Hippocampal formation (tissue), 2 donors: Measurements from ENCODE around the gene B3GAT2.
"Not testable (repeated sequence)": the region's sequence is repeated elsewhere in the genome, so short reads cannot be mapped to it uniquely, and the experiment has no call there.

Experiments
- DNase-seq, 2 donors: peaks; one replicate each; lab custom pipeline; 2025; lab: John Stamatoyannopoulos, UW

Gene B3GAT2, protein sequence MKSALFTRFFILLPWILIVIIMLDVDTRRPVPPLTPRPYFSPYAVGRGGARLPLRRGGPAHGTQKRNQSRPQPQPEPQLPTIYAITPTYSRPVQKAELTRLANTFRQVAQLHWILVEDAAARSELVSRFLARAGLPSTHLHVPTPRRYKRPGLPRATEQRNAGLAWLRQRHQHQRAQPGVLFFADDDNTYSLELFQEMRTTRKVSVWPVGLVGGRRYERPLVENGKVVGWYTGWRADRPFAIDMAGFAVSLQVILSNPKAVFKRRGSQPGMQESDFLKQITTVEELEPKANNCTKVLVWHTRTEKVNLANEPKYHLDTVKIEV

DNA sequence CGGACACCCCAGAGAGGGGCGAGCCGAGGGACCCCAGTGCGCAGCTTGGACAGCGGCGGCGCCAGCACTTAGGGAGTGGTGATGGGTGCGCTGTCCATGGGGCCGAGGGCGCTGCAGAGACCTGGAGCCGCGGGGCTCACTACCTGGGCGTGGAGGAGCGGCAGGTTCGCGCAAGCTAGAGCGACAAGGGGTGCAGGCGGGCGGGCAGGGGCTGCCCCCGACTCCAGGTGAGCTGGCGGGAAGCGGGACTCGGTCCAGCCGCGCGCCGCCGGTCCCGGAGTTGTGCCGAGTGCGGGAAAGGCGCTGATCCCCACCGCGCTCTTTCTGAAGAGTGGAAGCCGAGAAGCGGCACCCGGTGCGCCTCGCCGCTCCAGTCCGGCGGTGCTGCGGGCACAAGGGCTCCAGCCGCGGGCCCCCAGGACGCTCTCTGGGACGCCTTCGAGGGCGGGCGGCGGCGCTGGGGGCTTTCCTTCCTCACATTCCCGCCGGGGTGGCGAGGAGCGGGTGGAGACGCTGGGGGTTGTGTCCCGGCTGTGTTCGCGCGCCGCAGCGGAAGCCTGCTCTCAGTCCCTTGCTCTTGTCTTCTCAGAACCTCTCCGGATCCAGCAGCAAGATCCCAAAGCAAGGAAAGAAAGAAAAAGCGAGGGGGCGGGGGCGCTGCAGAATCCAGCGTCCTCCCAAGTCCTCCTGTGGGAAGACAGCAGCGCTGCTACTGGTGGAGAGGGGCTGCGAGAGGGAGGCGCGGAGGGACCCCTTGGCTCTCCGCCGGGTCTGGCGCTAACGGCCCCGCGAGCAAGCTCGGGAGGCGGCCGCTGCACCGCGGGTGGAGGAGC, at the start of gene B3GAT2:
Gene B3GAT2 (minus strand): TSS at position 610 of the 833 bp plus-strand sequence. CDS start 631 bp downstream, outside the sequence.
- peak in 1 of 2 donors; percentile 29 for DNase-seq

DNA sequence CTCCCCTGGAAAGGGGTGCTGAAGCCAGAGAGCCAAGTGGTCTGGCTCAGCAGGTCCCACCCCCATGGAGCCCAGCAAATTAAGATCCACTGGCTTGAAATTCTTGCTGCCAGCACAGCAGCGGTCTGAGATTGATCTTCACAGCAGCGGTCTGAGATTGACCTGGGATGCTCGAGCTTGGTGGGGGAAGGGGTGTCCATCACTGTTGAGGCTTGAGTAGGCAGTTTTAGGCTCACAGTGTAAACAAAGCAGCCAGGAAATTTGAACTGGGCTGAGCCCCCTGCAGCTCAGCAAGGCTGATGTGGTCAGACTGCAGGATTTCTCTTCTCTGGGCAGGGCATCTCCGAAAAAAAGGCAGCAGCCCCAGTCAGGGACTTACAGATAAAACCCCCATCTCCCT, 41.3 kb upstream of the B3GAT2 start:
- no peak for DNase-seq

DNA sequence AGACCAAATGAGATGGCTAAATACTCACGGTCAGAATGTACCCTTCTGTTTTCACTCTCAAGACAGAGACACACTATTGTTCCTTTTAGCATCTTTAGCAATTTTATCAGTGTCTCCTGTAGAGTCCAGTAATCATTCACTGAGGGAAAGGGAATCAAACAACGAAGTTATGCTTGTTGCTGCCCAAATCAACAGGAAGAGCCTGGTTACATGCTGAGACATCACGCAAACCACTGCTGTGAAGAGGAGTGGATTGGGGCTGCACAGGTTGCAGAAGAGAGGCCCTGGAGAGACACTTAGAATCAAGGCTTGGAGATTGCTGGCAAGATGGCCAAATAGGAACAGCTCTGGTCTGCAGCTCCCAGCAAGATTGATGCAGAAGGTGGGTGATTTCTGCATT, 40.5 kb upstream of the B3GAT2 start:
- DNase-seq = no peak

DNA sequence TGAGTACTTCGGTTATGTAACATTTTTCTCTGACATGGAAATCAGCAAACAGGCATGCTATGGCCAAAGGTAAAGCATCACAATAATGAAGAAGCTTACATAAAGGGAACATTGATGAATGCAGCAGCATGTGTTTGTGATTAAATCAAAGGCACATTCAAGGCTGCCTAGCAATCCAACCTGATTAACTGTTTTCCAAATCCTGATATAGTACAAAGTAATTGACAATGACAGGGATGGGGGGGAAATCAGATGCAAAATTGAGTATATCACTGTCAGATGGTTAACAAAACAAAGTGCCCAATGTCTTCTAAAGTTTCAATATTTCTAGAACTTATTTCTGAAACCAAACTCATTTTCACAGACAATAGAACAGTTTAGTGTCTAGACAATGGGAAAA, 39.2 kb upstream of the B3GAT2 start:
- no peak for DNase-seq

DNA sequence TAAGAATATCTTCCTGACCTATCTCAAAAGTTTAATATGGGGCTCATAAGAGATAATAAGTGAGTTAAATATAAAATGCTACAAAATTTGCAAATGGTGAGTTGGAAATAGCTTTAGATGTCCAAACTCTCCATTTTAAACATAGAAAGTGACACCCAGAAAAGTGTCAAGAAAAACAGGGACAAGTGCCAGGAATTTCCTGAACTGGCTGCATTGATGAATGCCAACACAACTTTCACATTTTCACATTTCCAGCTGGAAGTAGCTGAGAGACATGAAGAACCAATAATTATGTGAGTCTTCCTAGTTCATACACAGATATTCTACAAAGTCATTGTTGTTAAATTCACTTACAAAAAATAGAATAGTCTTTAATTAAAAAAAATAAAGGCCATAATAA, 38.6 kb upstream of the B3GAT2 start:
- no peak for DNase-seq

DNA sequence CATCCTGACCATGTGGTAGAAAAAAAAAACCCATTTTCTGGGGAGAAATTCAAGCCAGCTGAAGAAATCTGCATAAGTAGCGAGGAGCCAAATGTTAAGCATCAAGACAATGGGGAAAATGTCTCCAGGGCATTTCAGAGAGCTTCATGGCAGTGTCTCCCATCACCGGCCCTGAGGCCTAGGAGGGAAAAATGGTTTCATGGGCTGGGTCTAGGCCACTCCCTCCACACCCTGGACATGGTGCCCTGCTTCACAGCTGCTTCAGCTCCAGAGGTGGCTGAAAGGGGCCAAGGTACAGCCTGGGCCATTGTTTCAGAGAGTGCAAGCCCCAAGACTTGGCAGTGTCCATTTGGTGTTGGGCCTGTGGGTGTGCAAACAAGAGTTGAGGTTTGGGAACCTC, 34.4 kb upstream of the B3GAT2 start:
- no peak for DNase-seq

DNA sequence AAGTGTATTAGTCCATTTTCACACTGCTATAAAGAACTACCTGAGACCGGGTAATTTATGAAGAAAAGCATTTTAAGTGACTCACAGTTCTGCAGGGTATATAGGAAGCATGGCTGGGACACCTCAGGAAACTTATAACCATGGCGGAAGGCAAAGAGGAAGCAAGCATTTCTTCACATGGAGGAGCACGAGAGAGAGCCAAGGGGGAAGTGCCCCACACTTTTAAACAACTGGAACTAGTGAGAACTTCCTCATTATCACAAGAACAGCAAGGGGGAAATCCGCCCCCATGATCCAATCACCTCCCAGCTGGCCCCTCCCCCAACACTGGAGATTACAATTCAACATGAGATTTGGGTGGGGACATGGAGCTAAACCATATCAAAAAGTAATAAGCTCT, 28.3 kb upstream of the B3GAT2 start:
- DNase-seq = no peak

DNA sequence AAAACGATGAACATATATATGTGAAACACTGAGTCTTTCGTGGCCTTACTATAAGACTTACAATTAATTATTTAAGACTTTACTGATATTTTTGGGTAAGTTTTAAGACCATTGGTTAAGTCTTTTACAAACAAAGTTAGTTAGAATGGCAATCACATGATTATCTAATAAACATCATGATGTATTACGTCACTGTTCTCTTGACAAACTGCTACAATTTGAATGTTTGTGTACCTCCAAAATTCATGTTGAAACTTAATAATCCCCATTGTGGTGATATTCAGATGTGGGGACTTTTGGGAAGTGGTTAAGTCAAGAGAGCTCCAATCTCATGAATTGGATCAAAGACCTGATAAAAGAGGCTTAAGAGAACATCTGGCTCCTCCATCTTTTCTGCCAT, 25.9 kb upstream of the B3GAT2 start:
- DNase-seq = no peak

DNA sequence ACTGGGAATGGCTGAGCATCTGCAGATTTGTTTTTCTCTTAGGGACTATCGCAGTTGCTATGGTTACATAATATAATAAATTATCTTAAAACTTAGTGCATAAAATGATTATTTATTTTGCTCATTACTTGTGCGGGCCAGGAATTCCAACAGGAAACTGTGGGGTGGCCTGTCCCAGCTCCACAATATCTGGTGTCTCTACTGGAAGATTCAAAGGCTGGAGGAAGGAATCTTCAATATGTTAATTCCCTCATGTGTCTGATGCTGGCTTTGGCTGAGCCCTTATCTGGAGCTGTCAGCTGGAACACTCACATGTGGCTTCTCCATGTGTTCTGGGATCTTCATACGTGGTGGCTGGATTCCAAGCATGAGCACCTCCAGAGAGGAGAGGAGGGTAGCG, 23.9 kb upstream of the B3GAT2 start:
- DNase-seq = no peak

DNA sequence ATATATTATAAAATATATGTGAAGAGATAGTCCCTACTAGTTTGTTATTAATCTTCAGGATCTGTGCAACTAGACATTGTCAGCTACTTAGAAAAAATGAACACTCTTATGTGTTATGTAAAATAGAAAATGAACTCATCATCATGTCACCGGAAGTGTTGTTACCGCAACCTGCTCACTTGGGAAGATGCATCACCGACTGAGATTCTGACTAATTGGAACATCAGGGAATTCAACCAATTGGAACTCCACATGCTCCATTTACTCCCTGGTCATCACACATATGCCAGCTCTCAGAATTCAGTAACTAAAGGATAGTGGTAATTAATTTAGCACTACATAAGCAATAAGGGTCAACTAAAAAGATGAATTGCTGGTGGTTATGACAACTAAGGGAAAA, 16.7 kb upstream of the B3GAT2 start:
- no peak for DNase-seq

DNA sequence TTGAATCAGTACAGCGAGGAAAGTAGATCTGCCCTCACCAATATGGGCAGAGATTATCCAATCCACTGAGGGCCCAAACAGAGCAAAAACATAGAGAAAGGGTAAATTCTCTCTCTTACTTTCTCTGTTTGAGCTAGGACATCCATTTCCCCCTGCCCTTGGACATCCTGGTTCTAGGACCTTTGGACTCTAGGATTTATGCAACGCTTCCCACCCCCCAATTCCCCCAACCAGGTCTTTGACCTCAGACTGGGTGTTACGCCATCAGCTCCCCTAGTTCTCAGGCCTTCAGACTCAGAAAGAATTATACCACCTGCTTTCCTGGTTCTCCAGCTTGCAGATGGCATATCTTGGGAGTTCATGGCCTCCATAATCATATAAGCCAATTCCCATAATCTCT, 10.2 kb upstream of the B3GAT2 start:
- no peak for DNase-seq

DNA sequence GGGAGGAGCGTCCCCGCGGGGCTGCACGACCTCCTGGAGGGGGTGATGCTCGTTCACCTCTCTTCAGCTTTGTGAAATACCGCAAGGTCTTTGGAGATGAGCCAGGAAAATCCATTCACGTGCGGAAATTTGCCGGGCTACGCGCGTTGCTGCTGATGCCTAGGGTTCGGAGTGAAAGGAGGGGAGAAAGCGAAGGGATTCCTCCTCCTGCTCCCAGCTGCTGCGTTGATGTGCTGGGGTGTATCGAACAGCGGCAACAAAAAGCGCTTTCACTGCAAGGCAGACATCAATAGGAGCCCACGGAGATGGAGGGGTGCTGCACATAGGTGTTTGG, 391 bp upstream of the B3GAT2 start:
- DNase-seq = peak in 1 of 2 donors; percentile 21

DNA sequence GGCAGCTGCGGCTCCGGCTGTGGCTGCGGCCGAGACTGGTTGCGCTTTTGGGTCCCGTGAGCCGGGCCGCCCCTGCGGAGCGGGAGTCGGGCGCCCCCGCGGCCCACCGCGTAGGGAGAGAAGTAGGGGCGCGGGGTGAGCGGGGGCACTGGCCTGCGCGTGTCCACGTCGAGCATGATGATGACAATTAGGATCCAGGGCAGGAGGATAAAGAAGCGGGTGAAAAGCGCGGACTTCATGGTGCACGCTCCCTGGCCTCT, 739 bp downstream of the B3GAT2 start:
- DNase-seq = no peak

DNA sequence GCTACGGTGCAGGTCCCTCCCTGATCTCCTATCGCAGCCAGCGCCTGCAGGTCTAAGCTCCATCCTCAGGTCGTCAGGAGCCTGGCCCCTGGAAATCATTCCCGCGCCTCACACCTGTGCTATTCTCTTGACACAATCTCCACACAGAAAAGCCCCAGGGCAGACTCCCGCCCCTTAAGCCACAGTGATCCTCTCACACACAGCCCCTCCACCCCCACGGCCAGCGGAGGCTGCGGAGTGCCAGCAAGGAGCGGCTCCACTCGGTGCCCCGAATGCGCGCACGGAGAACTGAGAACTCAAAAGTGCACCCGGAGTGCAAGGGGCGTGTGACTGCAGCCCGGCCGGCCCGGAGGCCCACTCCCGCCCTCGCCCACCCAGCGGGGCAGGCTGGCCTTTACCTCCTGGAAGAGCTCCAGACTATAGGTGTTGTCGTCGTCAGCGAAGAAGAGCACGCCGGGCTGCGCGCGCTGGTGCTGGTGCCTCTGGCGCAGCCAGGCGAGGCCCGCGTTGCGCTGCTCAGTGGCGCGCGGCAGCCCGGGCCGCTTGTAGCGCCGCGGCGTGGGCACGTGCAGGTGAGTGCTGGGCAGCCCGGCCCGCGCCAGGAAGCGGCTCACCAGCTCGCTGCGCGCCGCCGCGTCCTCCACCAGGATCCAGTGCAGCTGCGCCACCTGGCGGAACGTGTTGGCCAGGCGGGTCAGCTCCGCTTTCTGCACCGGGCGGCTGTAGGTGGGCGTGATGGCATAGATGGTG, 1.2 kb downstream of the B3GAT2 start:
- DNase-seq = peak; percentile 52 to 59

DNA sequence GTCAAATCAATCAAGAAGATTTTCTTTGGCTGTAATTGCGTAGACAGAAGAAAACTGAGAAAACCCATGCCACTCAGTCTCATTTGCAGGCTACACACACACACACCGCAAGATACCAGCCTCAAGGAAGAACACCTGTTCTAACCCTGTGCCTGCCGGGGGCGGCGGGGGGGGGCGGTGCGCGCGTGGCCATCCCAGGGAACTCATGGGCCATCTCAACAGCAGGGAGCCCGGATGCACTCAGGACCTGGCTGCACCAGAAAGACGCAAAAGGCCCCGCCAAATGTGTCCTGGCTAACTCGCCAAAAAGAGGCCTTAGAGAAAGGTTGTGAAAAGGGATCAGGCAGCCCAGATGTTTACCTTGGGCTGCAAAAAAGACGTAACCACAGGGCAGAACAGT, 2.1 kb downstream of the B3GAT2 start:
- DNase-seq = no peak

DNA sequence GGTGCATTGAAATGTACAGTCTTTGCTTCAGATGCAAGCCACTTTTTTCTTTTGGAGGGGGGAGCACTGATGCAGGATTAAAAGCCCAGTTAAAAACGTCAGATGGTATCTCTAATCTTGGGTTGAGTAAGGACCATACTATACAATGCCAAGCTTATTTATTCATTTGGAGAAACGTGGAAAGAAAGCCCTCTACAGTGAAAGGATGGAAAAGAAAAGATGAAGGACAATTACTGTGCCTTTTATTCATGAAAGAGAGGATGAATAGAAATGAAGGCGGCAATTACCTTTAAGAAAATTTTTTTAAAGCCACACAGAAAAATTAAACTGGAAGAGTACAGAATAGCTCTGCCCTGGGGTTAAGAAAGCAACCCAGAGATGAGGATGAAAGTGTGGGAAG, 2.7 kb downstream of the B3GAT2 start:
- DNase-seq = no peak

DNA sequence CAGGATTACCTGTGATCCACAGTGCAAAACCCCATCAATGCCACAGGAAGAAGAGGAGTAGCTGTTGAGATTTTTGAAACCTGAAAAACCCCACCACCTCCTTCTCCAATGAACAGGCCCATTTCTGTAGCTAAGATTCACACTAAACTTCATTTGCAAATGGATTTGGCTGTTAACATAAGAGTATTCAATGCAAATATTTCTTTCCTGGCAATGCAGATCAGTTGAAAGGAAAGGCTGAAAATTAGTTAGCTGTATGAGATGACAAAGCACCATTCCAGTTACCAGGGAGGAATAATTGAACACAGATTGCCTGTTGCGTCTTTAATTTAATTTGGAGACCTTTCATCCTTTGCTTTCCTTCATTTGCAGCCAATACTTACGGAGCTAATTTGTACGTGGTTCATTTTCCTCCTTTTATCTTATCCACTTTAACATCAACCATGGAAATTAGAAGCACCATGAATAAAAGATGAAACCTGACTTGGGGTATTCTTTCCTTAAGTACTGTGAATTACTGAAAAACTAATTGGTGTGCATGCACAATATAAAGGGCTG, 4.2 kb downstream of the B3GAT2 start:
- DNase-seq = no peak

DNA sequence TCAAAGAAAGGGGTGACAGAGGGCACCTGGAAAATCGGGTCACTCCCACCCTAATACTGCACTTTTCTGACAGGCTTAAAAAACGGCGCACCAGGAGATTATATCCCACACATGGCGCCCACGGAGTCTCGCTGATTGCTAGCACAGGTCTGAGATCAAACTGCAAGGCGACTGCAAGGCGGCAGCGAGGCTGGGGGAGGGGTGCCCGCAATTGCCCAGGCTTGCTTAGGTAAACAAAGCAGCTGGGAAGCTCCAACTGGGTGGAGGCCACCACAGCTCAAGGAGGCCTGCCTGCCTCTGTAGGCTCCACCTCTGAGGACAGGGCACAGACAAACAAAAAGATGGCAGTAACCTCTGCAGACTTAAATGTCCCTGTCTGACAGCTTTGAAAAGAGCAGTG, 12.5 kb downstream of the B3GAT2 start:
- not testable (repeated sequence) for DNase-seq

DNA sequence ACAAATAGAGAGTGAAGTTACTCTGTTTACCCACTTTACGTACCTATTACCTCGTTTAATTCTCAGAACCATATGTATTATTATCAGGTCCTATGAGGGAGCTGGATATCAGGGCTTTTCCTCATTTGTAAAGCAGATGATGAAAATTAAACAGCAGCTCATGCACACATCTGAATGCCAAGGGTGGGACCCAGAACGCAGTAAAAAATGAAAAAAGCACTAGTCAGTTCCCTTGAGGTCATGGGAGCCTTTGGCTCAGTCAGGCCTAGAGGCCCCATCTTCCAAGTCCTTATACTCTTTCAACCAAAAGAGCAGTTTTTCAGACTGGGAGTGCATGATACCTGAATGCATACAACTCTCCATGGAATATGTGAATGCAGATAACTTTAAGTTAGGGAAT, 23.0 kb downstream of the B3GAT2 start:
- no peak for DNase-seq

DNA sequence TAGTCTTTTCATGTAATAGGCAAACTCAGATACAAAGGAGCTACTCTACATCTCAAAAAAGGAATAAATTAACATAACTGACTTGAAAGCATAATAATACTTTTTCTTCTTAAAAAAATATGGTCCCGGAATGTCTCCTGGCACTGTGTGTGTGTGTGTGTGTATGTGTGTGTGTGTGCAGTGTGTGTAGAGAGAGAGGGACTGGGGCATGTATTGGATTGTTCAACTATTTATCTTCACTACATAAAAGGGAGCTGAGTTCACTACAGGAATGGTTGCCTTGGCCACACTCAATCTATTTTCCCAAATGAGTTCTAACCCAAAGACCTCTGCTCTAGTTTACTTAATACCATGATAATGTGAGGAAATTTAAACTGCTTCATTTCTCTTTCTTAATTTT, 51.1 kb downstream of the B3GAT2 start:
- DNase-seq = no peak

DNA sequence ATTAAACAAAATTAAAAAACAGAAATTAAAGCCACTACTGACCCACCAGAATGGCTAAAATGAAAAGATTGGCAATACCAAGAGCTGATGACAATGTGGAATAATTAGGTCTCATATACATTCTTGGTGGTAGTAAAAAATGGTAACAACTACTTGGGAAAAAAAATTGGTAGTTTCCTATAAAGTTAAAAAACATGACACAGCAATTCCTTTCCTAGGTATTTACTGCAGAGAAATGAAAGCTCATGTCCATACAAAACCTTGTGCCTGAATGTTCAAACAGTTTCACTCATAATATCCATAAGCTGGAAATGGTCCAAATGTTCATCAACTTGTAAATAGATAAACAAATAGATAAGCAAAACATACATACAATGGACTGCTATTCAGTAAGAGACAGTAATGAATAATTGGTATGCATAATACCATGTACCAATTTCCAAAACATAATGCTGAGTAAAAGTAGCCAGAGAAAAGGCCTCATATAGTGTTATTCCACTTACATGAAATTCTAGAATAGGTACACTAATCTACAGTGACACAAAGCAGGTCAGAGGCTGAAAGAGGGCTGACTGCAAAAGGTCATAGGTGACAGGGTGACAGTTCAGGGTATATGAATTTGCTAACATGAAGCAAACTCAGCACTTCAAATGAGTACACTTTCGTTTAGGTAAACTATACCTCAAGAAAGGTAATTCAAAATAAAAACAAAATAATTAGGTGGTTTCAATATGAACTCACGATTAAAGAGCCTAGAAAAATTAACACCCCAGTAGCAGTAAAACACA, 53.0 kb downstream of the B3GAT2 start:
- no peak for DNase-seq

DNA sequence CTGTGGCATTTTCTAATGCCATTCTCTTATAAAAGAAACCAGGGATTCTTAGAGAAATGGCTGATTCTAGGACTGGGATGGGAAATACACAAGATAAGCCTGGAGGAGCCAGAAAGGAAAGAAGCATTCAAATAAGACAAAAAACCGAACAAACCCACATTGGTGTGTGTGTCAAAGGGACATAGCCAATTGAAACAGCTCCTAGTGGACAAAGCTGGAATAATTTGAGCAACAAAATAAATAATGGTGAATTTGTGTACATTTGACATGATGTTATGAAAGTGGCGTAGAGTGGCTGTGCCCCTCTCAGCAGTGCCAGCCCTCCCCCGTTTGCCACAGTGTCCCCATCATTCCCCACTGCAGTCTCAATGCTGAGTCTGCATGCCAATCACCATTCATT, 55.5 kb downstream of the B3GAT2 start:
- no peak for DNase-seq
